HG02588 (cell line): ENCODE results near the gene NTM.
"Not testable (repeated sequence)": the region's sequence is repeated elsewhere in the genome, so short reads cannot be mapped to it uniquely, and the experiment has no call there.

Experiments
- ATAC-seq: cut with Tn5 transposase; IDR thresholded peaks from one replicate; pipeline ENCODE4 v1.9.1; 2021; ENCODE audit warnings: mild to moderate bottlenecking, moderate library complexity; ENCODE audit not compliant: unreplicated experiment

NTM gene

DNA sequence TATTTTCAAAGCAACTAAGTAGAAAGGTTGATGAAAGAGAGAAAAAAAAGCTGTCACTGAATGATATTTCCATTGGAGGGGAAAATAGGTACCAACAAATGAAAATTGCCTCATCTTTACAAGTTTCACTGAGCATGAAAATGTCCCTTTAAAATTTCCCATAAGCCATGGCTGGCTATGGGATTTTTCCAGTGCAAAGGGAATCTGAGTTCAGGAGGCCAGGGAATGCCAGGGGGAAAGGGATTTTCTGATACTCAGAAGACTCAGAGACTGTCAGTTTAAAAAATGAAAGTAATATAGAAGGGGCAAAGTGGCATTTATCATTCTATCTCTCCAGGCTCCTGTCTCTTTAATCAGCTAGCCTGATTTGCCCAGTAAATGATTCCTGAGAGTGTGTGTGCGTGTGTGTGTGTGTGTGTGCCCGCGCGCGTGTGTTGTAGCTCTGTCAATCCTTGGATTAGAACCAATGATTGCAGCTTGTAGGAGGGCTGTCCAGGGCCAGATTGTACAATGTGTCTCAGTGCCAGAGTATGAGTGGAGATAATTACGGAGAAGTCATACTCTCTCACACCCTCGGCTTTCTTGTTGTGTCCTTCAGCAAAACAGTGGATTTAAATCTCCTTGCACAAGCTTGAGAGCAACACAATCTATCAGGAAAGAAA lies at the start of gene NTM:
TSS of gene NTM (plus strand) at position 526 of the 662 bp plus-strand sequence.
- no peak for ATAC-seq

DNA sequence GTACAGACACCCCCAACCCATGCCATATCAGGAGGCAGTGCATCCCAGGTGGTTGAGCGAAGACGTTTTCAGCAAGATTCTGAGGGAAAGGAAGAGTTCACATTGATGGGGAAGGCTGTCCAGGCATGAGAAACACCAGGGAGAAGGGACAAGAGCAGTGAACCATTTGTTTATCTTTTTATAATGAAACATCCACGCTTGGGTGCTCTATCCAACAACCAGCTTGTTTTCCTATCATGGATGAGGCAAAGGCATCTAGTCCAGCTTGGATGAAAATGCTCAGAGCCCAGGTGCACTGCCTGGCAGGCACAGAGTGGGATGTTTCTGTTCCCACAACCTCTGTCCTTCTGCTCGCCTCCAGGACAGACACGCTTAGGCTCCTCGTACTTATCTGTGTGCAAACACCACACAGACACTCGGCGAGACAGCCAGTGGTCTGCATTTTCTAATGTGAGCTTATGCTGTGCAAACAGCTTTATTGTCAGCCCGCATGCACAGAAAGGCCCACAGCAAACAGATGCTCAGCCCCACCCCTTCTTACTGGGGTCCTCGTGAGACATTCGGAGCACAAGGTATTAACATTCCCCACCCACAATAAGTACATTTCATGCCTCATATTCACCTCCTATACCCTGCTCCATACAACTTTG lies 45.4 kb upstream of the NTM start:
- no peak for ATAC-seq

DNA sequence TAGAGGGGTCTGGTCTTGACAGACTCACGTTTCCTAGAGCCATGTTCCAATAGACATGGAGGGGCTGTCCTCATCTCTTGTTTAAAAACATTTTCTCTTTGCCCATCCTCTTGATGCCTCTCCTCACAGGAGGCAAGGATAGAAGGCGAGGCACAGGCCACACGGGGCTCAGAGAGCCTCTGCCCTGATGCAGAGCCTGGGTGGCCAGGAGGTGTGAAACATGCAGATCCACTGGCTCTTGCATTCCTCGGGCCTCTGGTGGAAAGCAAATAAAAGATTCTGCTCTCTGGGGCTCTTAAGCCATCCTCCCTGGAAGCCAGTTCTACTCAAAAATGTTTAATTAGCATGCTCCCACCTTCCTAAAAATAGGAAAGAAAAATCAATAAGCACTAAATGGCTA lies 43.6 kb upstream of the NTM start:
- ATAC-seq, result no peak

DNA sequence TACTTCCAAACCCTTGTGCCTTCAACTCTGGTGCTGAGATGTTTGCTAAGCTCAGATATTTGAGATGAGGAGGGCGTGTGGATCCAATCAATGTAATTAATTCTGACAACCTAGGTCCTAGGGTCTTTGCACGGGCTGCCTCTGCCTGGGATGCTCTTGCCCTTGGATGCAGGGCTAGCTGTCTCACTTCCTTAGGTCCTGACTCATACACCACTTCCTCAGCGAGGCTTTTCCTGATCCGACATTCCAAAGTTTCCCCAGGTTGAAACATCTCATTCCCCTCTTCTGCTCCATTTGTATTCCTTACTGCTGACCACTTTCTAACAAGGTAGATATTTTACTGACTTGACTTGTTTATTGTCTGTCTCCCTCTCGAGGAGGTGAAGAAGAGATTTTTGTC lies 43.0 kb upstream of the NTM start:
- no peak for ATAC-seq

DNA sequence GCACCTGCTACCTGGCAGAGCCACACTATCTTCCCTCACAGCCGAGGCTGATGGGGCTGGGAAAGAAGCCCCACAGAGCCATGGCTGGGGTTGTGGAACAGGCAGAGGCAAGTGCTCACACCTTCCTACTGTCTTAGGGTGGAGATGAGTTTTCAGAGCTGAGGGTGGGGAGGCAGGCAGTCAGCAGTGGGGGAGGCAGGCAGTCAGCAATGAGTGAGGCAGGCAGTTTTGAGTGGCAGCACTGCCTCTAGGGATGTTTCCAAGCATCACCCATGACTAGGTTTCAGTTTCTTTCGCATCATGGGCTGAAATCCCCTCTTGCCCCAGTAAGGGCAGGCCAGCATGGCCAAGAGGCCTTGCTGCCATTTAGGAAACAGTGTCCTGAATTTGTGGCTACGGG lies 41.6 kb upstream of the NTM start:
- no peak for ATAC-seq

DNA sequence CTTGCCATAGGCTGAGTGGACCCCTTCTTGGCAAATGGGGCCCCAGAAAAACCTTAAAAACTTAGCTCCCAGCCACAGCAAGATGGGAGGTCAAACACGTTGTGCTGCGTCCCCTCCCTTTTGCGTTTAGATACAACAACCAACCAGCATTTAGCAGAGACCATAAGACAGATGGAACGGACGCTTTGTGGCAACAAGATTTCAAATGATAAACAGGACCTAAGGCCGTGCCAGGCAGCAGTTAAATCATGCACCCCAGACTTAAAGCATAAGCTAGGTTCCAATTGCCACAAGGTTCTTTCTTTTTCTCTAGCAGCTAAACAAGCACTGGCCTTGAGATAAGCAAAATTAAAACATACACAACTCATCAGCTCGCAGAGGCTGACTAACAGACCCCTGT lies 39.4 kb upstream of the NTM start:
- ATAC-seq, result no peak

DNA sequence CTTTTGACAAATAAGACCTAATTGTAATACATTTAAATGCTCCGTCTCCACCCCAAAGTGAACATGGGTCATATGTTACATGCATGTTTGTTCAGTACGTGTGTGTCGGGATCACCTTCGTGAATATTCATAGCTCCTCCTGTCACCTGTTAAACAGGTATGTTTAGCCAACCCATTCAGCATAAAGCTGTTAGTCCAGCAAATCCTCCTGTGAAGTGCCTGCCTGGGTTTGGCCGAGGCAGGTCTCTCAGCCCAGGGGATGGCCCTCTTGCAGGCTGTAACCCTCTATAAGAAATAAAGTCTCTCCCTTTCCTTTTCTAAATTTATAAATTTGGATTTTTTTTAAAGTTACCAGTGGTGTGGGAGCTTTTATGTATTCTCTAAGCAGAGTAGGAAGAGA lies 38.9 kb upstream of the NTM start:
- no peak for ATAC-seq

DNA sequence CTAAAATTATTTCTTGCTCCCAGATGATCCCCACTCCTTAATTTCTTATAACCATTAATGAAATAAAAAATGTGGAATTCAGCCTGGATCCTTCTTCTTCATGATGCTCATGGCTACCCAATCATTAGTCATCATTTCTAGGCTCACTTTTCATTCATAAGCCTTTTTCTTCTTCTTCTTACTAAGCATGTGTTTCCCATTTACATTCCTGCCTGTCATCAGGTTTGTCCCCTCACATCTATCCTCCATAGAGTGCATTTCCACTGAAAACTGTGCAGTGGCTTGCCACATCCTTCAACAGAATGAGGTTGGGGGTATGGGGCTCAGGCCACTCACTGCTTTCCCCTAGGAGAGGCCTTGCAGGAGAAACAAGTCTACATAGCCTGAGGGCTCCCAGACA lies 35.8 kb upstream of the NTM start:
- no peak for ATAC-seq

DNA sequence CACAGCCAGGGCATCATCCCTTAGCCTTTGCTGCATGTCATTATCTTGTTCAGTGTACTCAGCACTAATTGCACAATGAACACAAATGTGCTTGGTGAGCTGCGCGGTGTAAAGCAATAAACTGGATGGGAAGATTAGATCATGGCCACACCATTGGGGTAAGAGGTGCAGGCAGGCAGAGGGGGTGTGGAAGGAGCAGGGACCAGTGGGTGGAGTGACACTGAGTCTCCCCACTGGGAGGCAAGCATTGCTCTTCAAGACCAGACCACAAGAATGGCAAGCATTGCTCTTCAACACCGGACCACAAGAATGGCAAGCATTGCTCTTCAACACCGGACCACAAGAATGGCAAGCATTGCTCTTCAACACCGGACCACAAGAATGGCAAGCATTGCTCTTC lies 28.5 kb upstream of the NTM start:
- not testable (repeated sequence) for ATAC-seq

DNA sequence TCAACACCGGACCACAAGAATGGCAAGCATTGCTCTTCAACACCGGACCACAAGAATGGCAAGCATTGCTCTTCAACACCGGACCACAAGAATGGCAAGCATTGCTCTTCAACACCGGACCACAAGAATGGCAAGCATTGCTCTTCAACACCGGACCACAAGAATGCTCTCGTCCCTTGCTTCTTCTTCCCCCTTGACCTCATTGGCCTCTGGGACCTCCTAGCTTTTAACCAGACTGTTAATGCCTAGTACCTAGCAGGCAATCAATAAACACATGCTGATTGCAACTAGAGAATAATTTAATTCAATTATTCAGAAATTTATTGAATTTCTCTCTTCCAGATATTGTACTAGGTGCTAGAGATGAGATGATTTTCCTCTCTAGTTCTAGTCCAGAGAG lies 28.0 kb upstream of the NTM start:
- ATAC-seq, result not testable (repeated sequence)

DNA sequence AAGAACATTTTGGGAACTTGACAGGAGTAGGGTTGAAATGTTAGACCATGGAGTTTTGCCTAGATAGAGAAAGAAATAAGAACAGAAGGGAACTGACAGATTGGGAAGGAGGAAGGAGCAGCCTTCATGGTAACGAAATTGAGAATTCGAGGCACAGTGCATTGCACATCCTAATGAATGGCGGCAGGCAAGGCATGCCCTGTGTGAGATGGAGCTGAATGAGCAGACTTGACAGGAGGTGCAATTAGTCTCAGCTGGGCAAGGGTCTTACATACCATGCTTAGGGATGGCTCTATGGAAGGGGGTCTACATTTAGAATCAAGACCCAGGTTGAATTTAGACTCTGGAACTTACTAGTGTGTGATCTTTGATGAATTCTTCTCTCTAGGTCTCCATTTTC lies 25.0 kb upstream of the NTM start:
- no peak for ATAC-seq

DNA sequence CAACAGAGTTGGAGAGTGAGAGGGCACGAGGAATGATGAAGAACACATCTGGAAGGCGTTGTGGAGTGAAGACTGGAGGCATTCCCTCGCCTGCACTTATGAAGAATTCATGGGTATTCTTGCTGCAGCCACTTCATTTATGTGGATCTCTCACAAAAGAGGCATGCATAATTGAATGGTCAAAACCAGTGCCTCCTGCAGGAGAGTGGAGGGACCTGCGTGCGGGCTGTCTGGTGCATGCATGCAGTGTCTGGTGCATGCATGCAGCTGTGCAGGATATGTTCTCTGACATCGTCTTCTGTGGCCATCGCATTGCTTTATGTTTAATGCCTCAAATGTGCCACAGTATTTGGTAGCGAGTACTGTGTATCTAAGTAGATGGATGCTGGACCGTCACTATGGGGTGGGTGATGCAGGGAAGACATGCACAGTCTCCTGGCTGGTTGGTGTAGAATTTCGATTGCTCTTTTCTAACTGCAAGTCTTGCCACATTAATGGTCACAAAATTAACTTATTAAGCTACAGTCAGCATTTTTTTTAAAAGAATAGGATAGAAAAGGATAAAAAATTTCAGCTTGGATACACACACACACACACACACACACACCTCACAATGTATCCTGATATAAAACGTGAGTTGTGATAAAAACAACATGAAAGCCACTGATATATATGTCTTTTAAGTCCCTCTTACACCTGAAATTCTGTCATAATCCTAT lies 20.9 kb upstream of the NTM start:
- ATAC-seq, result no peak

DNA sequence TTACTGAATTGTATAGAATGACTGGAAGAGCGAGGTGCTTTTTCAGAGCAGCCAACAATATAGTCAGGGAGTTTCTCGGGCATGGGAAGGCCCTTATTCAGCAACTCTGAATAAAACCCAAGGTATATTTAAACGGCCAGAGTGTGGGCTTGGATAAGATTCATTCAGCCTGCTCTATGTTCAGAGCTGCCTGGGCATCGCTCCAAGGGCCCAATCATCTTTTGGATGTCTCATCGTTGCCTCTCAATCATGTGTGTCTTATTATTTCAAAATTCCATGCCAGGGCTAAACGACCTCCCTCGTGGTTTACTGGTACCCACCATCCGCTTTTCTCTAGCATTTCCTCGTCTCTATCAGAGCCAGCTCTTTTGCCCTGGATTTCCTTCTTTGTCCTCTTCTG lies 19.5 kb upstream of the NTM start:
- ATAC-seq, result no peak

DNA sequence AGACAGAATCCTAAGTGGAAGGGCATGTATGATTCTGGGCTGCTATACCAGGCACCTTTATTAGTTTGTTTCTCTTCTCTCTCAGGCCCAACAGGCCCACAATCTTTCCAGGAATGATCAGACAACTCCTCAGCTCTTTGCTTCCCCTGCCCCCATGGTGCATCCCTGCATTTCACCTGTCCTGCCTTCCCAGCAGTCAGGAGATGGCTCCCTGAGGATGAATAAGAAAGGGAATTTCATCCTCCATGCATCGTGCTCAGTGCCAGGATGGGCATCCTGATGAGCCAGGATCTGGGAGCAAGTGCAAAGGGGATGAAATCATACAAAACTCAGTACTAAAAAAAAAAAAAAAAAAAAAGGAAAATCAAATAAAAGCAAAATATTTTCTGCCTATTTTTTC lies 18.6 kb upstream of the NTM start:
- no peak for ATAC-seq

DNA sequence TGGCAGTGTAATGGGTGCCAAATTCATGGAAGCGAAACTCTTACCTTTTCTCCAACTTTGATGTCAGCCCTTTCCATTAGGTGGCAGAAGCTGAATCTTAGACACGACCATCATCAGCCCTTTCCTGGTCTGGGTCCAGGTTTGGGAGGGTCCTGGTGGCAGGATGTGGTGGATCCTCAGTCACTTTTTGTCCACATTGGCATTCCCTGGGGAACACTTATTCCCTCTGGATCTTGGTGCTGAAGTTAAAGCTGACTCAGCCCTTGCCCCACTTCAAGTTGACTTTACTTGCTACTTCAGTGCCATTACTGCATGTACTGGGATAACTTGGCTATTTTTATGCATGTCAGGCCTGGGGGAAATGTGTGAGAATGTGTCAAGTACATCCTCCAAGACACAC lies 16.6 kb upstream of the NTM start:
- no peak for ATAC-seq

DNA sequence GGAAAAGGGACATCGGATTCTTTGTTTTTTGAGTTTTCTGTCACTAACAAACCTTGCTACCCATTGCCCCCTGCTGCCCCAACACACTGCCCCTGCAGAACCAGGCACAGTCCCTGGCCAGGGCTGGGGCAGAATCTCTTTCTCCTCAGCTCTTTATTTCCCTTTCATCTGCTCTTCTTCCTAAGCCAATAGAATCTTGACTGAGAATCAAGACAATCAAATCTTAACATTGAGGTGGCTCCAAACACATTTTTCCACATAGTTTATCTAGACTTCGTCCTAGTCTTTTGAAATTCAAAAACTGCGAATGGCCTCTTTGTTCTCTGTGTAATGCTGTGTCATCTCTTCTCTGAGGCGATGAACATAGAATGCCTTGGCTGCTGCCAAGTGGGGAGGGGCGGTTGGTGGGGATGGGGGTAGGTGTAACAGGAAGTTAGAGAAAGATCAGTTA lies 16.1 kb upstream of the NTM start:
- no peak for ATAC-seq

DNA sequence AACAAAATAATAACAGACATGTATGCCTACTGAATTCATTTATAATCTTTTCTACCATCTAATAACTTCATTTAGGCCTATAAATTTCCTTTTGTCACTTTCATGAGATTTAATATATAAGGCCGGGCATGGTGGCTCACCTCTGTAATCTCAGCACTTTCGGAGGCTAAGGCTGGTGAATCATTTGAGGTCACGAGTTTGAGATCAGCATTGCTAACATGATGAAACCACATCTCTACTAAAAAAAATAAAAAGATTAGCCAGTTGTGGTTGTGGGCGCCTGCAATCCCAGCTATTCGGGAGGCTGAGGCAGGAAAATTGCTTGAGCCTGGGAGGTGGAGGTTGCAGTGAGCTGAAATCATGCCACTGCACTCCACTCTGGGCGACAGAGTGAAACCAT lies 14.2 kb upstream of the NTM start:
- no peak for ATAC-seq

DNA sequence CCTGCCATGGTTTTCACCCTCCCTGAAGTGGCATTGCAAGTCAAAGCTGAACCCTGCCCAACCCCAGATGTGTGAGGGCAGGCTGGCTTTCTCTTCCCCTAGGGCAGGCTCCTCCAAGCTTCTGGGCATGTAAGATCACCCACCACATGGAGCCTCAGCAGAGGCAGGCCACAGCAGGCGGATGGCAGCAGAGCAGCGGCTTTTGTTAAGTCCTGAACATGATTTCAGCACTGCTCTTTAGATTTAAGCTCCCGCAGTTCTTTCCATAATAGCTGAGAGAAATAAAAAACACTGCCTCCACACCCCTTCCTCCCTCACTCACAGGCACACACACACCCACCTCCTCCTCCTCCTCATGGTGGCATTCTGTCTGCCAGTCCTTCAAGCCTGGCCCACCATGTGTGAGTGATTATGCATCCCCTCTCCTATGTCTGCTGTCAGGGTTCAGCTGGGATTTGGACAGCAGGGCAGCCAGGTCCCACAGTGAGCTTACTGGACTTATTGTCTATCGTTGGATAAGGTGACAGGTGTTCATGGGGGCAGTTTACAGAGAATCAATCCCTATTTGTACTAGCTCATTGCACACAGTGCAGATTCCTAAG lies 5.0 kb upstream of the NTM start:
- no peak for ATAC-seq

DNA sequence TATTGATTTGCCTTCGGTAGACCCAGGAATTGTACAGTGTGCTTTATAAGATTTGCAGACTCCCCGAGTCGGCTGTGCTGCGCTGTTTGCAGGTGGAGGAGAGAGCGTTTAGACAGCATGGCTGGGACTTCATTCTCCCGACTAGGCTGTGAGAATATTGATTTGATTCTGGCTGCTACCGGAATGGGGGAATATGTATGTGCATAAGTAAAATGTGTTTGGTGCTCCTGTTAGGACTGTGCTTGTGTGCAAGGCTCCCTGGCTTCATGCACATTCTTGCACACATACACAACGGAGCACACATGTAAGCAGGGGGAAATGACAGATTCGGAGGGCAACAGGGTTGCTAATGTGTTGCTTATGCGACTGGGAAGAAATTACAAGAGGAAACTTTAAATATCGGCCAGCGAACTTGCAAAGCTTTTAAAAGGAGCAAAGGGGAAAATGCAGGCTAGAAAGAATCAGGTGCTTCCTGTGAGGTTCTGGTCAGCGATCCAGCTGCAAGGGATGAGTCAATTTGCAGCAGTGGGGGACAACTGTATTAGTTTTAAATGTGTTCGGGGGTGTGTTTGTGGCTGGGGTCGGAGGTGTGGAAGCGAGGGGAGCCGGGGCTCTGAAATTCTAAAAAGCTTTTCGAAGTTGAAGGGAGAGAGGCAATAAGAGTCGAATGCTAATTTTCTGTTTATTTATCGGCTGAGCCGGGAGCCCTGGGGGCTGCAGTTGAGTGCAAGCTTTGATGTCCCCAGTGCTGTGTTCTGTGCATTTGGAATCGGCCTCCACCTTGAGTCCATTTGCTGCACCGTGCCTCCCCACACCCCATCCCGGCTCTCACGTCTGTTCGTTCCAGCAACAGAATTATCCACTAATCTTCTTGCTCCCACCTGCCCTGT lies 731 bp downstream of the NTM start:
- no peak for ATAC-seq

DNA sequence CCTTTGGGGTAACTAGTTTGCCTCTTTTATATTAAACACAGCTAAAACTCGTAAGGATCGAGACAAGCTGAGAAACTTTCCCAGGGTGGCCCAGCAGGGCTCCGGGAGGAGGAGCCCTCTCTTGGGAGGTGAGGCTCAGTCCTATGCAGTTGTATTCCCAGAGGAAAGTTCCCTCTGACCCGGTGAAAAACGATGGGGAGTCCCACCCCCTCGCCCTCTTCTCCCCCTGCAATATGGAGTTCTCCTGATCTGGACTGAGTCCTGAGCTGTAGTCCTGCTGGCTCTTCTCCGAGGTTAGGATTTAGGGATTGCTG lies 1.3 kb downstream of the NTM start:
- no peak for ATAC-seq
